GM19463 (cell line): ENCODE results near the gene TMPRSS2.

Source experiments
- ATAC-seq: cut with Tn5 transposase; IDR thresholded peaks from one replicate; pipeline ENCODE4 v1.9.1; 2021; ENCODE audit warnings: mild to moderate bottlenecking, moderate library complexity; ENCODE audit not compliant: unreplicated experiment

TMPRSS2 gene

DNA sequence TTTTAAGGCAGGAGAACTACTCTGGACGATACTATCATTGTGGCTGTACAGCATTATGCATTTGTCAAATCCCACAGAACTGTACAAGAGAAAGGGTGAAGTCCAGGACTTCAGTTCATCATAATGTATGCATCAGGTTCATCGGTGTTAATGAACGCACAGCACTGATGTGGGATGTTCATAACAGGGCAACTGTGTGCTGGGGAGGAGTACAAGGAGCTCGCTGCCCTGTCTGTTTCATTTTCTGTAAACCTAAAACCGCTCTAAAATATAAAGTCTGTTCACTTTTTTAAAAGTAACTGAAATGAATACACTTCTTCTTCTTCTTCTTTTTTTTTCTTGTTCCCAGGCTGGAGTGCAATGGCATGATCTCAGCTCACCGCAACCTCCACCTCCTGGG, 25.0 kb downstream of the TMPRSS2 start:
- no peak for ATAC-seq

DNA sequence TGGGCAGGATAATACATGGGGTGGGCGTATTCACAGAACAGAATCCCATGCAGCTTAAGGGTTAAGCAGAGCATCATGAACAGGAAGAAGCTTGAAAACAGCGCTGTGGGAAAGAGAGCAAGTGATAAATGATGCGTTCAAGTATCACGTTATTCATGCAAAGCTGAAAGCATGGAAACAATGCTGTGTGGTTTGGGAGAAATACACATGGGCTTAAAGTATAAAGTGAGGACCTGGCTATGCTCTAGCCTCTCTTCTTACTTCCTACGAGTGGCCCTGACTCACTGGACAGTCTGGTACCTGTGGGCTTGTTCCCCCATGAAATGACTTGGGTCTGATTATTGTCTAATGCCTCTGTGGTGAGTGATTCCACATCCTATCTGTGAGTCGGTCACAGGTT, 25.7 kb downstream of the TMPRSS2 start:
- no peak for ATAC-seq

DNA sequence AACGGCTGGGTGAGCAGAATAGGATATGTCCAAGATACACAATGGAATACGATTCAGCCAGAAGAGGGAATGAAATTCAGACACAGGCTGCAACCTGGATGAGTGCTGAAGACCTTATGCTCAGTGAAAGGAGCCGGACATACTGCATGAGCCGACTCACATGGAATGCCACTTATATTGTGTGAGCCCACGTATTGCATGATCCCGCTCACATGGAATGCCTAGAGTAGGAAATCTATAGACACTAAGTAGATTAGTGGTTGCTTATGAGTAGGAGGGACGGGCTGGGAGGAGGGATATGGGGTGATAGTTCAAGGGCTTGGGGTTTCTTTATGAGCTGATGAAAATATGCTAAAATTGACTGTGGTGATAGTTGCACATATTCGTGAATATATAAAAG, 26.8 kb downstream of the TMPRSS2 start:
- no peak for ATAC-seq

DNA sequence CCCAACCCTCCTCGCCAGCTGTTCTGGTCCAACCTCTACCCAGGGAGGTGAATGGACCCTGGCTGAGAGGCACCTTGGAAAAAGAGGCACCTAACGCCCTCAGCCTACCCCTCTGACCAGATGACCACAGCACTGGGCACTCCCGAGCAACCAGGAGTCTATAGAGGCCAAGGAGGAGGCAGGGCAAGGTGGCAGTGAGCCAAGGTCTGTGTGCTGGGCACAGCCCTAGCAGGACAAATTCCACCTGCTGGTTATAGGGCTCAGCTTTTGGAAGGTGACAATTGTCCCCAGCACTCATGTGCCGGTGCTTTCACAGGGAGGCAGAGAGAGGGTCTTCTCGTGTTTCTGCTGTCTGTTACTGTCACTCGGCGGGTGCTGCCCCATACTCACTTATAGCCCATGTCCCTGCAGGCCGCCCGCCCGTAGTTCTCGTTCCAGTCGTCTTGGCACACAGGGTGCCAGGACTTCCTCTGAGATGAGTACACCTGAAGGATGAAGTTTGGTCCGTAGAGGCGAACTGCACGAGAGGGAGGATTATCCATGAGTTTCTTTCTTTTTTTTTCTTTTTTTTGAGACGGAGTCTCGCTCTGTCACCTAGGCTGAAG, 27.8 kb downstream of the TMPRSS2 start:
- ATAC-seq, result no peak

DNA sequence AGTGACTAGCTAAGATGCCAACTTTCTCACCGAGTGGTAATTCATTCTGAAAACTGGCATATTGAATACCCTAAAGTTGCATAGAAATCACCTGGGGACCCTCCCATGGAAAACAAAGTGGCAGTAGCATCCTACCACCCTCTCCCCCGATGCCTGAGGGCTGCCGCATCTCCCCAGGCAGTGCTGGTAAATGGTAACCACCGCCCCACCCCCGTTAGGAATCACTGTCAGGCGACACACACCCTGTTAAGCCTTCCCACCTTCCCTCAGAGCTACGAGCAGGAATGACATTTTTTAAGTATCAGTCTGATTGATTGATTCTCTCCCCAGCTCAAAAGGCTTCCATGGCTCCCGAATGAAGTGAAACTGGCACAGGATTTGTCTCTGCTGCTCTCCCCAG, 28.3 kb downstream of the TMPRSS2 start:
- no peak for ATAC-seq

DNA sequence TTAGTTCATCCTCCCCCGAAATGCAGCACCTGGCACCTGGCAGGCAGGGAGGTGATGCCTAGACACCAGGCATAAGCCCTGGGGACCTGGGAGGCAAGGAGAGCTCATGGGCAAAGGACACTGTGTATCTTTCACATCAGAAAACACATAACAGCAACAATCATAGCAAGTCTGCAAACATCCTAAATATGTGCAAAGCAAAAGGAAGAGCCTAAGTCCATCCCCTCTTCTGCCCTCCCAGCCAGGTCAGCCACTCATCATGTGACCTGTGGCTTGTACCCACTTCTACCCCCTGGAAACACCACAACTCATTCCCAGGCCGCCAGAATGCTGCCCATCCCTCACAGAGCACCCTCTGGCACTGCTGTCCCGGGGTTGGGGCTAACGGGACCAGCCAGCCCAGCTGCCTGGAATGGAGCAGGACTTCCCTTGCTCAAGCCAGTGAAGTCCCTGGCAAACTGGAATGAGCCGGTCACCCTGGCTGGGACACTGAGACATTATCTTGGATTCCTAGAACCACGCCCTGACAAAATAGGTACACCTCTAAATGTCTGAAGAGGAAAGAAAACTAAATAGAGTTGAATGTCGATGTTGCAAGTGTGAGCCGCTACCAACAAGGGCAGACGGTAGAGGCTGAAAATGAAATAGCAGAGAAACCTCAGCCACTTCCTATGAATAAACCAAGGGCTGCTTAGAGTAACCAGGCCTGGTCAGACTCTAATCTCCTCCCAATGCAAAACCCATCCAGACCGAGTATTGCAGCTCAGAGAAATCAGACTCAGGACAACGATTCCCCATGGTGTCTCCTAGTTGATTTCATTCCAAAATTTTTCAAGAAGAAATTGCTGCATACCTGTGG, 29.4 kb downstream of the TMPRSS2 start:
- no peak for ATAC-seq

DNA sequence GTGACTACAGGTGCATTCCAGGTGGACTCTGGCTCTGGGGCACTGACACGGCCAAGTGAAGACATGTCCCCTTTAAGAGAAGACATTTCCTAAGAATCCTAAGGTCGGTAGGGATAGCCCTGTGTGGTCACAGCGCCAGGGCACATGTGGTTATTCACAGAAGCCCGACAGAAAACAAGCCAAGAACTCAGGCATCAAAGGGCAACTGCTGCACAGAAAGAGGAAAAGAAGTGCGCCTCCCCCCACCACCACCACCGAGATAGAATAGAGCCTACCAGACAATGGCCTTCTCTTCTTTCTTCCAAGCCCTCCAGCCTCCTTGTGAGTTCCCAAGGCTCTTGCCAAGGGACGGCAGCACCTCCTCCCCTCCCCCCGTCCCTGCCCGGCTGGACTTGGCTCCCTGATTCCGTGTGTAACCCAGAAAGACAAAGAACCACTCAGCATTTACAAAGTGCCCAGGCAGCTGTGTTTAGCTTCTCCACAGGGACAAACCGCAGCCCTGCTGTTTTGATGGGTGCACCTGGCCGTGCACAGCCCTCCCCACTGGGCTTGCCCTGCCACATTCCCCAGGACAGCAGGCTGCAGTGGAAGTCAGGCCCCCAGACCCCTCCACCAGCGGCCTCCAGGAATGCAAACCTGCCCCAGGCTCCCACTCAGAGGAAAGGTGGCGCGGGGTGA, 30.2 kb downstream of the TMPRSS2 start:
- no peak for ATAC-seq

DNA sequence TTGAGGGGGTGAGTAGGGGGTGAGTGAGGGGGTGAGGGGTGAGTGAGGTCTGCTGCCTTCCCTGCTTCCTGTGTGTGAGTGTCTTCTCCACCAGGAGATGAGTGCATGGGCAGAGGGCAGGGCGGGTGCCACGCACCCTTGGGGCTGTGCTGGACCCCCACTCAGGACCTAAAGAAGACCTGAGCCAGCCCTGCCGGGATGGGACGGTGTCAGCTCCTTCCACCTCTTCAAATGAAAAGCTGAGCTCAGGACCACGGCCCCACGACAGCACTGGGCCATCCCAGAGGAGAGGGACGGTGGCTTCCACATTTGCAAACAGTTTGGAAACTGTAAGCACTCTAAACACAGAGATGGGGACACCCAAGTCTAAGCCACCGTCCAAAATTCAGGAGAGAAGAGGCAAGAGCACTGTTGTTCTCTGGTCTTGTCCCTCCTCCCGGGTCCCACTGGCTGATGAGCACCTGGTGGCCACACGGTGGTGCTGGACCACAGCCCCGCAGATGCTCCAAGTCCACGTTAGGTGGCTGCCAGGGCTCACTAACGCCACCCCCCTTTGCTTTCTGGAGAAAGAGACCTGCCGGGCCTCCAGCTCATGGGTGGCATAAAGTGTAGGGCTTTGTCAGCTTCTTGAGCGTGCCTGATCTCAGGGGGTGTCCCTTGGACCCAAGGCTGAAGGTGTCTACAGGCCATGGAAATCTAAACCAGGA, 32.1 kb downstream of the TMPRSS2 start:
- no peak for ATAC-seq

DNA sequence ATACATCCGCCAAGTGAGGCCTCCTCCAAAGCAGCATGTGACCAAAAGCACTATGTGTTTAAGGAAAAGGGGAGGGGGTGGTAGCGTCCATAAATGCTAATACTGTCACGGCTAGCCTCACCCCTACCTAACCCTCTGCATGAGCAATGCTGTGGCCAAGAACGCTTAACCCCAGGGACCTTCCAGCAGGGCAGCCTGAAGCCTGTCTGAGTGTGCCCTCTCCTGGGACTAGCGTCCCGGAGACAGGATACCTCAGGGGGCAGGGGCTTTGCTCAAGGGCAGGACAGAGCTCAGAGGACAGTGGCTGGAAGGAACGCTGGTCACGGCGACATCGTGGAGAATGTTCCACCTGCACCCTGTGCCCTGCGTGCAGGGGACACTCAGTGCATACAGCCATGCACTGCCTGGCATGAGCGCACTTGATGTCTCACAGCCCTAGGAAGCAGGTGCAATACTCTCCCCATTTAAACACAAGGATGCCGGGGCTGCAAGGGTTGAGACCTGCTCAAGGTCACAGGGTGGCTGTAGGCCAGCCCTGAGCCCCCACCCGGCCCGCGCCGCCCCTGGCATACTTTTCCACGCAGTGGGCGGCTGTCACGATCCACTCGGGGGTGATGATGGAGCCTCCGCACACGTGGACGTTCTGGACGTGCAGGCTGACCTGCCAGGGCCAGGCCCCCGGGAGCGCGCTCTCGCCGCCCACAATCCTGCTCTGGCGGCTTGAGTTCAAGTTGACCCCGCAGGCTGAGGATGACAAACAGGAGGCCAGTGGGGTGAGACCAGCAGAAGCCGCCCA, 35.0 kb downstream of the TMPRSS2 start:
- ATAC-seq, result no peak

DNA sequence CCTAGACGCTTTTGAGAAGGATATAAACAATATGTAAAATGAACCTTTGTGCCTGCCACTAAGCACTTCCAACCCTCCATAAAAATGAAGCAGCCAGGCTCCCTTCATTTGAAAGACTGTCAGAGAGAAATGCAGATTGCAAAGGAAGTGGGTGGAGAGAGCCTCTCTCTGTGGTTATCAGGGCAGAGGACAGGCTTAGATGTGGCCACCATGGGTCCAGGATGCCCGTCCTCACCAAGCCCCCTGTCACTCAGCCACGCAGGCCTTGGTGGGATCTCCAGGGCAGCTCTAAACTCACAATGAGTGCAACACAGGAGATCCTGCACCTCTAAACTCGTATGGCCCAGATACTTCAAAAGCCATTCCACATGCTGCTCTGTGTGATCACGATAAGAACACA, 37.9 kb downstream of the TMPRSS2 start:
- no peak for ATAC-seq

DNA sequence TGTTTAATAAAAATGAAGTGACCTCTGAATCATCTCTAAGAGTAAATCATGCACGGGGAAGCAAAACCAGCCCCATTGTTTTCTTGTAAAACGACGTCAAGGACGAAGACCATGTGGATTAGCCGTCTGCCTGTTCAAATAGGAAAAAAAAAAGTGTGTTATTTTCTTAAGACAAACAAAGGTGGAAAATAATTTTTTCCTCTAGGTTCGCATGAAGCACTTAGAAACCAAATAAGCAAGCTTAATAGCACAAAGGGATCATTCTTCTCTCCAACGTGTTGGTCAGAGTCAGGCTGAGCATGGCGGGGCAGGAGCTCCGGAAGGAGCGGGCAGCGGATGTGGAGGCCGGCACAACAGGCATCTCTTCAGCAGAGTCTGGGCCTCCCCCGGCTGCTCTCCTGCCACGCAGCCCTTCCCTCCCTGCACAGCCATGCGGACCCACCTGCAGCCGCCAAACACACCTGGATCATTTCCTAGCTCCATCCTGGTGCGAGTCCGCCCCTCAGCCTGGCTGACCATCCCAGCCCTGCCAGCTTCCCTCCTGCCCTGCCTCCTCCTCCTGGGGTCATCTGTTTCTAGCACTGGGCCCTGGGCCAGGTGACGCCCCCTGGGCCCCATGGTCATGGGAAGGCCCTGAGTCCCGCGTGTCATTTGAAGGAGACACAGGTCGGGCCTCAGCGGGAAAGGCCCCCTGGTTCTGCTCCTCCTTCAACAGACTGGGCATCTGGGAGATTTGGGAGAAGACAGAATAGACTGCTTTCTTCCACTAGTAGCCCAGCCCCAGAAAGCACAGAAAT, 41.7 kb downstream of the TMPRSS2 start:
- no peak for ATAC-seq

DNA sequence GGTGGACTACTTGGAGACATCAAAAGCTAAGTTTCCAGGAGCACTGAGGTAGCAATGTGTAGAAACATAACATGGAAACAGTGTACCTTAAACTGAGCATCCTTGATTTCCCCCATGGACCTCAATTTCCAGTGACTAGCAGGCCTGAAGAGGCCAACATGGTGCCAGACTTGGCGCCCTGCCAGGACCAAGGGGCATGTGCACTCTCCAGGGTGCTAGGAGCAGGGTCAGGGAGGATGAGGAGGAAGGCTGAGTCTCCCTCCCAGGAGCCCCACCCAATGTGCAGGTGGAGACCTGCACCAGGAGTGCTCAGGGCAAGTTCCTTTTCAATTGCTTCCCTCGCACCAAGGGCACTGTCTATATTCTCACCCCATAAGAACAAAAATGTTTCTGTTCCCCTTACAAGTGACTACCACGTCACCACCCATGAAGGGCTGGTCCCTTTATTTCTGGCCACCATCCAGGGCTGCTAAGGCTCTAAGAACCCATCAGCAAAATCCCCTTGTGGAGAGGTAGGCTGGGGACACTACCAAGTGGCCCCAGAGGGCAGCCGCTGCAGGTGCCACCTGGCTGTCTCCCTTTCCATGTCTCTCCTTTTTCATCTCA, 42.7 kb downstream of the TMPRSS2 start:
- ATAC-seq, result no peak

DNA sequence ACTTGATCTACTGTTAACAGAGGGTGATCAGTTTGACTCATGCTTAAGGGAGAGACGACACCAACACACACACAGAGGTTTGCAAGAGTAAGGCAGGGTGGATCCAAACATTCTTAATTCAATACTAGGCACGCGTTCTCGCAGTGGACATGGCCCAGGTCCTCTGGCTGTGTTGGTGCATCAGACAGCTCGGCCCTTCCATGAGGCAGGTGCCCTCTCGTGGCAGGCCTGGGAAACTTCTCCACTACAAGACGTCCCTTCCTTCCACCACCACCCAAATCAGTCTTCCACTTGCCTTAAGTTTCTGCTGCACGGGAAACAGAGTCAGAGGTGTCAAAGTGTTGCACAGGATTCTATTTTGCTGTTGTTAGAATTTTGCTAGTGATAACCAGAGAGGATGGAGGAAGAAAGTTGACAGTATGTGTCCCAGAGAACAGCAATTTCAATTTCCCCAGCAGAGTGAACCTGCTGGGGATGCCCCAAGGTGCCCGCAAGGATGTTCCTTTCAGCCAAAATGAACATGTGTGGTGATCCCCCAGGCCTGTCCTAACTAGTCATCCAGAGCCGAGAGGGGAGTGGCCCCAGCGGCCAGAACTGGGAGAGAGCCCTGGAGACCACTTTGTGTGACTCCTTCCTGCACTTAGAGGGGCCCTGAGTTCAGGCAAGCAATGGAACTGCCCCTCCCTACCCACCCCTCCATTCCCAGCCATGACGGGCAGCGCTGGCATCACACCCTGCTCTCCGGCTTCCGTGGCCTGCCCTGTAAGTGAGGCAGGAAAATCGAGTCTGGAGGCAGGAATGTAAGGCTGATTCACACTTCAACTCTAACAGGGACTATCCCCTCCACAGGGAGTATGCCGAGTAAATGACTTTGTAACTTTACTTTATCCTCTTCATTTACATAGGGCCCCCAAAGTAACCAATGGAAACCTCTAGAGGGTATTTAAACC, 47.1 kb downstream of the TMPRSS2 start:
- peak; percentile 66 for ATAC-seq

DNA sequence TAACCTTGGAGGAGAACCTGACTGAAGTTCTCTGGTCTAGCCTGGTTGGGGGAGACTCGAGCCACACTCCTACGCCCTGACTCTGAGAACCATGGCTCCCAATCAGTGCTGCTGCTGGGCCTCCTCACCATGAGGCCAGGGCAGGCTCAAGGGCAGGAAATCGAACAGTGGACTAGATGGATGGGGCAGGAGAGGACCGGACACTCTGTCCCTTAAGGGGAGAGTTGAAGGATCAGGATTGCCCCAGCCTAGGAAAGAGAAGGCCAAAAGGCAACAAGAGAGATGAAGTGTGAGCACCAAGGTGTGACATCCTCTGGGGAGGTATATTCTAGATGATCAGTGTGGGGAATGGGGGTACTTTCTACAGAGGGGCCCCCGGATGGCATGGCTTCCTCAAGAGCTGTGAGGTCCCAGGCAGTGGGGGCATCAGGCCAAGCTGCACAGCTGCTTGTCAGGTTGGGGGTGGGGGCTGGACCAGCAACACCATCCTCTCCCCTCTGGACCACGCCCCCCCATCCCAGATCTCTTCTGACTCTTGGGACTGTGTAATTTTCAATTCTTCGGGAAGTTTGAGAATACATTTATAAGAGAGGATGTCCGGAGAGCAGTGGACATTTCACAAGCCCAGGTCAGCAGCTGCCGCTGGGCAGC, 47.9 kb downstream of the TMPRSS2 start:
- no peak for ATAC-seq

DNA sequence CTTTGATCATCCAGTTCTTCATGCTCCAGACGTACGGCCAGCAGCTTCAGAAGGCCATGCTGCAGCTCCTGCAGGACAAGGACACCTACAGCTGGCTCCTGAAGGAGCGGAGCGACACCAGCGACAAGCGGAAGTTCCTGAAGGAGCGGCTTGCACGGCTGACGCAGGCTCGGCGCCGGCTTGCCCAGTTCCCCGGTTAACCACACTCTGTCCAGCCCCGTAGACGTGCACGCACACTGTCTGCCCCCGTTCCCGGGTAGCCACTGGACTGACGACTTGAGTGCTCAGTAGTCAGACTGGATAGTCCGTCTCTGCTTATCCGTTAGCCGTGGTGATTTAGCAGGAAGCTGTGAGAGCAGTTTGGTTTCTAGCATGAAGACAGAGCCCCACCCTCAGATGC, 49.4 kb downstream of the TMPRSS2 start:
- no peak for ATAC-seq

DNA sequence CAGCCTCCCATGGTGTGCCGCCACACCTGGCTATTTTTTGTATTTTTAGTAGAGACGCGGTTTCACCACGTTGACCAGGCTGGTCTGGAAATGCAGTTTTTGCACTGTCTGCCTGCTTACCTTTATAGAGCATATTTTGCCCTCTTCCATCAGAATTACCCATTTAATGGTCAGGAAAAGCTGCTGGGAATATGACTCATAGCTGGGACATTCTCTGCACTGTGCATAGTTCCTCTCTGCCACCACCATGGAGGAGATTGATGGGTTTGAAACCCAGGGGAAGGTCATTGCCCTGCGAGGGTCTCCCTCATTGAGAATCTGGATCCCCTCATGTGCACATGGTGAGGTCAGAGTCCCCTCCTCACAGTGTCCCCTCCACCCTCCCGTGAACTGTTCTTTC, 49.8 kb downstream of the TMPRSS2 start:
- ATAC-seq, result no peak

DNA sequence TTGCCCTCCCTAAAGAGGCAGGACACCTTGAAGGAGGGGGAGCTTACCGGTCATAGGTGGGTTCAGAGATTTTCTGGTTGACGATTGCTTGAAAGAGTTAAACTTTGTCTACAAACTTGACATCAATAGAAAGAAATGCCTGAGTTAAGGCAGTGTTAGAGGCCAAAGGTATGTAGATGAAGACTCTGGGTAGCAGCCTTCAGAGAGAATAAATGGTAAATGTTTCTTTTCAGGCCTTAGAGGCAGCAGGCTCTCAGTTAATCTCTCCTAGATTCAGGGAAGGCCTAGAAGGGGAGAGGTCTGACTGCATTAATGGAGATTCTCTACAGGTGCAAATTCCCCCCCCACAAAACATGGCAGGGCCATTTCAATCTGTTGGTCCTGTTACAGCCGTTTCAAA, 54.2 kb downstream of the TMPRSS2 start:
- no peak for ATAC-seq

DNA sequence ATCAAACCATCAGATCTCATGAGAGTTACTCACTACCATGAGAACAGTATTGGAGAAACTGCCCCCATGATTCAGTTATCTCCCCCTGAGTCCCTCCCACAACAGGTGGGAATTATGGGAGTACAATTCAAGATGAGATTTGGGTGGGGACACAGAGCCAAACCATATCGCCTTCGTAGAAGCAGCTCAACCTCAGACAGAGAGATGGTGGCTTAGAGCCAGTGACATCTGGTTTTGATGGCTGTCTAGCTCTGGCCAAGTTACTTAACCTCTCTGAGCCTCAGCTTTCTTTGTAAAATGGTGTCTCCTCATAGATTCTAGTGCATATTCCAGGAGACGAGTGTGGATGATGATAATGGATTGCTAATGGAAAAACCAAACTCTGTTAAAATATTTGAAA, 54.8 kb downstream of the TMPRSS2 start:
- ATAC-seq, result no peak
